ENCODE measurements around the gene USP36.
"Not testable (repeated sequence)": the region's sequence is repeated elsewhere in the genome, so short reads cannot be mapped to it uniquely, and the experiment has no call there.

Gene USP36

DNA sequence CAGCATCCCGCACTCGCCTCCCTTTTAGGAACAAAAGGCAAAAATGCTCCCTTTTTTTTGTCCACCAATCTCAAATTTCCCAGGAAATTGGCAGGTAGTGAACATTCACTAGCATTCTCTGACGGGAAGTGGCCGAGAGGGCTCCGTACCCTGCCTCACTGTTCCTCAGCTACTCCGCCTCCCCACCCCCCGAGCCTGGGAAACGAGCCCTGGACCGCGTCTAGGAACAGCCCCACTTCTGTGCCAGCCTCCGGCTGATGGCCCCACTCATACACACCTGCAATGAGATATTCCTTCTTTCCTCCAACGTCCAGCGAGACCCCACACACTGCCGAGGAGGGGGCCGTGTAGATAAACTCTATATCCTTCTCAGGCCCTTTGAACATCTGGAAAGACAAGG, 30.0 kb upstream of the USP36 start:
- DNase-seq, result no peak

DNA sequence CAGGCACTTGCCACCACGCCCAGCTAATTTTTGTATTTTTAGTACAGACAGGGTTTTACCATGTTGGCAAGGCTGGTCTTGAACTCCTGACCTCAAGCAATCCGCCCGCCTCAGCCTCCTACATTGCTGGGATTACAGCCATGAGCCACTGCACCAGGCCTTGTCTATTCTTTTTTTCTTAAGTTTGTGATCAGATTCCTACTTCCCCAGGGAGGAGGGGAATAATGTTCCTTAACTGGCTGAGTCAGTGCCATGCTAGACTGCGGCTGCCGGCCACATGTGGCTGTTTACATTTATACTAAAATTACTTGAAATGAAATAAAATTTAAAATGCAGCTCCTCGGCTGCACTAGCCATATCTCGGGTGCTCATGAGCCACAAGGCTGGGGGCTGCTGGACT, 27.8 kb upstream of the USP36 start:
- peak; percentile 82 for DNase-seq

DNA sequence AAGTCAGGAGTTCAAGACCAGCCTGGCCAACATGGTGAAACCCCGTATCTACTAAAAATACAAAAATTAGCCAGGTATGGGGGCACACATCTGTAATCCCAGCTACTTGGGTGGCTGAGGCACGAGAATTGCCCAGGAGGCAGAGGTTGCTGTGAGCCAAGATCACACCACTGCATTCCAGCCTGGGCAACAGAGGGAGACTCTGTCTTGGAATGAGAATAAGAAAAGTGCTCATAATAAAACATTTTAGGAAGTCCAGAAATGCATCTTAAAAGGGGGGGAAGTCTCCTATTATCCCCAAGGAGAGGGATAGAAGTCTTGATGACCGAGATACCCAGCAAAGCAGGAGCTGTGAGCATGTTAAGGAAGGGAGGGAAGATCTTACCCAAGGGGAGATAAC, 26.4 kb upstream of the USP36 start:
- not testable (repeated sequence) for DNase-seq

DNA sequence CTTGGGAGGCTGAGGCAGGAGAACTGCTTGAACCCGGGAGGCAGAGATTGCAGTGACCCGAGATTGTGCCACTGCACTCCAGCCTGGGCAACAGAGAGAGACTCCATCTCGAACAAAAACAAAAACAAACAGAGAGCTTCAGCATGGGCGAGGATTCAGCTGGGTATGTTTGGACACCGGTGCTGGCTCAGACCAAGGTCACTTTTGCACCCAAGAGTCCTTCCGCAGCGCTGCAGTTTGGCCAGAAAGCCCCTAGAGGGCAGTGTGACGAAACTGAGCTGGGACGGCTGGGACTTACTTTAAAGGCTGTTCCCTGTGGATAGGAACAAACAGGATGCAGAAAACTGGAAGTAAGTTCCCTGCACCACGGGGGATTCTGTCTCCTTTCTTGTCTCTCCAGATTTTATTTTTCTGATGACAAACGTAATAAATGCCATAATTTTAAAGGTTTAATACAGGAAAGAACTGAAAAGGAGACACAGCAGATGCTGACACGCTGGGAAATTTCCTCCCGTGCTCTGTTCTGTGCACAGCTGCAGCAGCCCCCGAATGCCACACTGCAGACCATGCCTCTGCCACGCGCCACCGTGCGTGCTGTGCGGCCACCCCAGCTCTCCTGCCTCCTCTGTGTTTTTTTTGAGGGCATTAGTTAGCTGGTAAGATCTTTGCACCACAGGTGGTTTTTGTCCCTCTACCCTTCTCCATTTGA, 25.2 kb upstream of the USP36 start:
- peak; percentile 74 for DNase-seq

DNA sequence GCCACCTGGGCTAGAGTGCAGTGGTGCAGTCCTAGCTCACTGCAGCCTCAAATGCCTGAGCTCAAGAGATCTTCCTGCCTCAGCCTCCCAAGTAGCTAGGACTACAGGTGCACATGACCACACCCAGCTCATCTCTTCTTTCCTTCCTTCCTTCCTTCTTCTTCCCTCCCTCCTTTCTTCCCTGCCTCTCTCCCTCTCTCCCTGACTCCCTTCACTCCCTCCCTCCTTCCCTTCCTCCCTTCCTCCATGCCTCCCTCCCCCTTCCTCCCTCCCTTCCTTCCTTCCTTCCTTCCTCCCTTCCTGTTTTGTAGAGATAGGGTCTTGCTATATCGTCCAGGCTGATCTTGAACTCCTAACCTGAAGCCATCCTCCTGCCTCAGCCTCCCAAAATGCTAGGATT, 23.5 kb upstream of the USP36 start:
- no peak for DNase-seq

DNA sequence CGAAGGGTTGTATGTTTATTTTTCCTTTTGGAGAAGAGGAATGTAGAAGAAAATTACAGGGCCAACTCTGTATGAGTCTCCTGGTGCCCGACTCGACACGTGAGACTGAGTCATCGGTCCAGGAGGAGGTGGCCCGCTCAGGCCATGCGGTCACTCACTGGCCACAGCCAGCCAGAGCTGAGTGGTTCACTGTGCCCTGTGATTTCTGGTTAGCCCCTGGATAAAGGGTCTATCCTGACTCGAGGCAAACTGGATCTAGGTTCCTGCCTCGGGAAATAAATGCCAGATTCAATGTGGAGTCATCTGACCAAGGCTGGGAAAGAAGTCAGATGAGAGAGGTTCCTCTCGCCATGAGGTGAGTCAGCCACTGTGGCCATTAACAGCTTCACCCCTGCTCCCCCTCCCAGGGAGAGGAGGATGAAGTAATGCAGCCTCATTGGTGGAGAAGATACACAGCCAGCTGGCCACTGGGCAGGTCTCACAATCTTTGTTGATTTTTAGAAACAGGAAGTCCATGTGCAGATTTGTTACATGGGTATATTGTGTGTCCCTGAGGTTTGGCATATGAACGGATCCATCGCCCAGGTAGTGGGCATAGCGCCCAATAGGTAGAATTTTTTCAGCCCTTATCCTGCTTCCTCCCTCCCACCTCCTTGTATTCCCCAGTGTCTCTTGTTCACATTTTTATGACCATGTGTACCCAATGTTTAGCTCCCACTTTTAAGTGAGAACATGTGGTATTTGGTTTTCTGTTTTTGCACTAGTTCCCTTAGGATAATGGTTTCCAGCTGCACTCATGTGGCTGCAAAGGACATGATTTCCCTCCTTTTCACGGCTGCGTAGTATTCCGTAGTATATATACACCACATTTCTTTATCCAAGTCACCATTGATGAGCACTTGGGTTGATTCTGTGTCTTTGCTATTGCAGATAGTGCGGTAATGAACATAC, 21.7 kb upstream of the USP36 start:
- peak; percentile 98 for DNase-seq

DNA sequence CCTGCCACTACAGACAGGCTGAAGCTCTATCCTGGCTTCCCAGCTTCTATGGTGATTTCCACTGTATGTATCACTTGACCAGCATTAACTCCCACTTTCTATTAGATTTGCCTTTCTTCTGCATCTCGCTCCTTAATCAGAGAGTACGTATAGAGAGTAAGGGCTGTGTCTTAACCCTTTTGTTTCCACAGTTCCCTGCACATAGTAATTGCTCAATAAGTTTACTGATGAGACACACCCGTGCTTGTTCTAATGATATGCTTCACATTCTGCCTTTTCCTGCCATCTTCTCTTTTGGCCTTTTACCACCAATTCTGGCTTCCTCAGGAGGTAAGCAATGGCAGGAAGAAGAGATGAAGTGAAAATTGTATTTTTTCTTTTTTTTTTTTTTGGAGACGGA, 20.6 kb upstream of the USP36 start:
- no peak for DNase-seq

DNA sequence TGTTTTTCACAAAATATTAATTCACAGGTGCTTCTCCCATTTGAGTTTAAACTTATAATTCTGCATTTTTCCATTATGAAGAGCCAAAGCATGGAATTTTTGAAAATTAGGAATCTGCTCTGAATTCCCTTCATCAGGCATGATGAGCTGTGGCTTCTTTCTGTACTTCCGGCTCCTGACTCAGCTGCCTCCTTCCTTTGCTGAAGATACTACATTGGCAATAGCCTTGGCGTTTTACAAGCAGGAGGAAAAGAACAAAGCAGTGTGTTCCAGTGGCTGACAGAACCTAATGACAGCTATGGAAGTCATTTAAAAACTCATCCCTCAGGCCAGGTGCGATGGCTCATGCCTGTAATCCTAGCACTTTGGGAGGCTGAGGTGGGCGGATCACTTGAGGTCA, 18.4 kb upstream of the USP36 start:
- no peak for DNase-seq

DNA sequence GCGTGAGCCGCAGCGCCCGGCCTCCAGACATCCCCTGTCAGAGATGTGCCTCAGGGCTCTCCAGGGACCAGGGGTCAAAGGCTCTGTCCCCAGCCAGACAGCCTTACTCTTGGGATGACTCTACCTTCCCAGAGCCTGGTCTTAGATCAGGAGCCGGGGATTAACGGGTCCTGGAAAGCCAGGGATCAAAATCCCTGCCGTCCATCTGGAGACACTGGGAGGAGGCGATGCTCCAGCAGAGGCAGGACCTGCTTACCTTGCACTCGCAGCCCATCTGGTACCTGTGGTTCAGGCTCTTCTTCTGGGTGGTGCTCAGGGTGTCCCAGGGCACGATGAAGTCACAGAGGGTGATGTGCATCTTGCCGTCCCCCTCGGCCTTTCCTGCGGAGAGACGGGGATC, 16.7 kb upstream of the USP36 start:
- no peak for DNase-seq

DNA sequence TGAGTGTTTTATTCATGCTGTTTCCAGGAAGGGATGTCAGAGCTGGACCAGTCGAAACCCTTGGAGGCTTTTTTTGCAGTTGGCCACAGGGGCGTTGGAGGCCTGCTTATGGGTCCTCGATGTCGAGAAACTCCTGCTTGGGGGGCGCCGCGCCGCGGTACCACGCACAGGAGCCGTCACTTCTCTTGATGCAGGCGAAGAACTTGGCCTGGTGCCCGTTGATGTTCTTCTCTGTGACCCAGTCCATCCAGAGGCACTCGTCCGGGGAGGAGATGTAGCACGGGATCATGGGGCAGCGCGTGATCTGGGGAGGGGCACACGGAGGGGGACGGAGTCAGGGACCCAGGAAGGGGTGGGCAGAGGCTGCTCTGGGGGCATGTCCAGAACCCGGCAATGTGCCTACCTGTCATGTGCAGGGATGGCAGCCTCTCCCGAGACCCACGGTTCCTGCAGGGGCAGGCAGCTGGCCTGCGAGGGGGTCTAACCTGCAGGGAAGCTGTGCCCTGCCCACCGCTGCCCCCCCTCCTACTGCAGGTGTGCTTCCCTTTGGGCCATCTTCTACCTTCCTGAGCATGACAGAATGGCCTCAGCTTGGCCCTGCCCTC, 15.0 kb upstream of the USP36 start:
- no peak for DNase-seq

DNA sequence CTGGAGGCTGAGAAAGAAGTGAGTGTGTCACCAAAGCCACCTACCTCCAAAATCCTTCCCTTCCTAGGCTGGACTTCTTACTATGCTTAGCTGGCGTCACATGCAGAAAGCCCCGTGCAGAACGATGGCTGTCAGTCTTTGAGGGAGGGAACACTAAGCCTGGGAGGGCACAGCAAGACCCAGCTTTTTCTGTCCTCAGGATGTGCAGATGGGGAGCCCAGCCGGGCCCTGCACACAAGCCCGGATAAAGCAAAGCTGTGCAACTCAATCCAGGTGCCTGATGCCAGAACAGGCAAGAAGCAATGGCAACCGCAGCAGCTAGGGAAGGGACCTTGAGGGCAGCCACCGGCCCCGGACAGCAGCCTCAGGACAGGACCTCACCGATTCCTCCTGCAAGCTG, 13.9 kb upstream of the USP36 start:
- DNase-seq, result no peak

DNA sequence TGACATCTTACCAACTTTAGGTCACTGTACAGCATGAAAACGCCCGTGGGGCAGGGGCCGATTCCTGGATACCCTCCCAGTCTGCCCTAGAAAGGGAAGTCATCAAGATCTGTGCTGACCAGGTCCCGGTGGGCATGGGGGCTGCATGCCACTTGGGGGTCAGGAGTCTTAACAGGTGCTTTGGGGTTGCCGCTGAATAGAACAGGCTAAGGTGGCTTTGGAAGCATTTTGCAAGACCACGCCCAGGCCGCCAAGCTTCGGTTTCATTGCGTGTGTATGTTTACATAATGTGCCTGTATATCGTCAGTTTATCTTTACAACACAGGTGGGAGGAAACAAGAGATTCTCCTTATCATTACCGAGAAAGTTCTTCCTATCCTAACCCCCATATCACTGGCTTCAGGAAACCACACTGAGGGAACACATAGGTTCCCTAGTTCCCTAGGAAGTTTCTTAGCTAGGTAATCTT, 13.3 kb upstream of the USP36 start:
- no peak for DNase-seq

DNA sequence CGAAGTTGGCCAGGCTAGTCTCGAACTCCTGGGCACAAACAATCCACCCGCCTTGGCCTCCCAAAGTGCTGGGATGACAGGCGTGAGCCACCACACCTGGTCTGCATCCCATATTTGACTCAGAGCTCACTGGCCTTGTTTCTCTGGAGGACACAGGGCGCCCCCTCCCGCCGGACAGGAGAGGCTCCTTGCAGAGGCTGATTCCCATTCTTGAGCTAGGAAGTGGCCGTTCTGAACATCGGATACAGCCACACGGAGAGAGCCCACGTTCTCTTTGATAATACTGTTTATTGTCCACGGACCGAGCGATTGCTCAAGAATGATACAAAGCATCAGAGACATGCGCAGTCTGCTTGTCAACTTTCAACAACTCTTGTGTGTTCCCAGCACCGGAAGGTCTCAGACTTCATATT, 12.1 kb upstream of the USP36 start:
- no peak for DNase-seq

DNA sequence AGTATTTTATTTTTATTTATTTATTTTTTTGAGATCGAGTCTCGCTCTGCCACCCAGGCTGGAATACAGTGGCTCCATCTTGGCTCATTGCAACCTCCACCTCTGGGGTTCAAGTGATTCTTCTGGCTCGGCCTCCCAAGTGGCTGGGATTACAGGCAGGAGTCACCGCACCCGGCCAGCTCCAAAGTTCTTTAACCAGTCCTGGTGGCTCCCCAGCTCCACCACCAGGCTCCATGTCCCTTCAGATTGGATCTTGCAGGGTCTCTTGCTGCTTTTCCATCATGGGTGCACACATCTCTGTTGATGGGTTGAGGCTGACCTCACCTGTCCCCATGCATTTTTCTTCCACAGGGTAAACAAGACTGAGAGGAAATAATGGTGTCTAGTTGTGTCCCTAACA, 8.4 kb upstream of the USP36 start:
- no peak for DNase-seq

DNA sequence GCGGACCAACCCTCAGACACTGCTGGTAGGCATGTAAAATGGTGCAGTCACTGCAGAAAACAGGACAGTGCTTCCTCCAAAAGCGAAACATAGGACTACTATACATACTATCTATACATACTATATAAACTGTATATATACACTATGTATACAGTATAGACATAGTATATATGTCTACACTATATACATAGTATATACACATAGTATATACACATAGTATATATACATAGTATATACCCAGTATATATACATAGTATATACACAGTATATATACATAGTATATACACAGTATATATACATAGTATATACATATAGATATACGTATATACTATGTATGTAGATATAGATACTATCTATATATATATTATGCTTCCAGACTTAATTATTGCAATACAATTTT, 6.4 kb upstream of the USP36 start:
- DNase-seq, result no peak

DNA sequence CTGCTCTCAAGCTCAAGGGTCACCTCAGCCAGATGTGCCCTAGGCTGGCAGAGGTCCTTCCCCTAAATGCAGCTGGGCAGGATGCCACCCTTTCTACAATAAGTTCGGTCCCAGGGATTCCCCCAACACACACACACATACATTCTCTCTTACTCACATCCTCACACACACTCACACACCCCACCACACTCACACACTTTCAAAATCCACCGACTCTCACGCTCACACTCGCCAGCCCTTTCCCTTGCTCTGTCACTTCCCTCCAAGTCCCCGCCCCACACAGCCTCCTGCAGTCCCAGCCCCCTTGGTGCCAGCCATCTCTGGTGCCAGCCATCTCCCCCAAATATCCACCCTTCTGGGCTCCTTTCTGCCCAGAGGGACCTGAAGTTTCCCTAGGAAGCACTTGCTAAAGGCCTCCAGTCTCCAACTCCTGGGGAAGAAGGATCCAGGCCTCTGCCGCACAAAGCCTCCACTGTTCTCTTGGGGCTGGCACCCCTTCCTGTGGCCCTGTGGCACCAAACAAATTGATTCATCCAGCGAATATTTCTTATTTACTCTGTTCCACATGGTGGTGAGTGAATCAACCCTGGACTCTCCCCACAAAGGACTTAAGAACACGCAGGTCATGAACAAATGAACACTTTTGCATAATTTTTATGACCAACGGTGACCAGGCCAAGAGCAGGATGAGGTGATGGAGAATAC, 3.8 kb upstream of the USP36 start:
- DNase-seq, result peak; percentile 15

DNA sequence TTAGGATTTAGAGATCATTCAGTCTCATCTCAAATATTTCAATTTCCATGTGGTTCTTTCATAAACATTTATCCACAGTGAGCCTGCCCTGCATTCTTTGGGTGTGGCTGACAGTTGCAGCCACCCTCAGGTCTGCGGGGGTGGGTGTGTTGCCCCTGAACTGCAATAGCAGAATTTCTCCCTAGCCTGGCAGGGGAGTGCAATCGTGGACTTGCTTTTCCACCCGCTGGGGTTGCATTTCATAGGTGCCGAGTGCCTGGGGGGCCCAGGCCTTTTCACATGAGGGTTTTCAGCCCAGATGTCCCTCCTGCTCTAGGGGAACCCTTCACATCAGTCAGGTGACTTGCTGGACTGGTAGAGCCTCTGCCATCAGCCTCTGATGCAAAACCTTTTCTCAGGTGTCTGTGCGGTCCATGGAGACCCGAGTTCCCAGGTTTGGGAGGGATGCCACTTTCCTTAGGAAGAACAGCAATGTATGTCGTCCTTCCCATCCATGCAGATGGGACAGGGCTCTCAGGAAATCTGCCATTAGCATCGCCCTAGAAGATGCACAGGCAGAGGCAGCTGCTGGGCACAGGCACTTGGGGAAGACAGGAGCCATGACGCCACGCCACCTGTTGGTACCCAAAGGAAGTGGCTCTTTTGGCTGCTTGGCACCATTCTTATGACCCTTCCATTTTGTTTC, 2.4 kb upstream of the USP36 start:
- DNase-seq, result peak; percentile 31

DNA sequence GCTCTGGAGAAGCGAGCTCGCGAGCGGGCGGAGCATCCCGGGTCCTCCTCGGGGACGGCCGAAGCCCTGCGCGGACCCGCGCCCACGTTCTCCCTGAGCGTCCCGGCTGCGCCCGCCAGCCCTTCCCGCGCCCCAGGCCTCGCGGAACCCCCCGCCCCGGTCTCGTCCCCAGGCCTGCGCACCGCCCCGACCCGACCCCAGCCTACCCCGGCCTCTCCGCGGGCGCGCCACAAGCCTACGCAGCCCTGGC, 159 bp downstream of the USP36 start:
- no peak for DNase-seq

DNA sequence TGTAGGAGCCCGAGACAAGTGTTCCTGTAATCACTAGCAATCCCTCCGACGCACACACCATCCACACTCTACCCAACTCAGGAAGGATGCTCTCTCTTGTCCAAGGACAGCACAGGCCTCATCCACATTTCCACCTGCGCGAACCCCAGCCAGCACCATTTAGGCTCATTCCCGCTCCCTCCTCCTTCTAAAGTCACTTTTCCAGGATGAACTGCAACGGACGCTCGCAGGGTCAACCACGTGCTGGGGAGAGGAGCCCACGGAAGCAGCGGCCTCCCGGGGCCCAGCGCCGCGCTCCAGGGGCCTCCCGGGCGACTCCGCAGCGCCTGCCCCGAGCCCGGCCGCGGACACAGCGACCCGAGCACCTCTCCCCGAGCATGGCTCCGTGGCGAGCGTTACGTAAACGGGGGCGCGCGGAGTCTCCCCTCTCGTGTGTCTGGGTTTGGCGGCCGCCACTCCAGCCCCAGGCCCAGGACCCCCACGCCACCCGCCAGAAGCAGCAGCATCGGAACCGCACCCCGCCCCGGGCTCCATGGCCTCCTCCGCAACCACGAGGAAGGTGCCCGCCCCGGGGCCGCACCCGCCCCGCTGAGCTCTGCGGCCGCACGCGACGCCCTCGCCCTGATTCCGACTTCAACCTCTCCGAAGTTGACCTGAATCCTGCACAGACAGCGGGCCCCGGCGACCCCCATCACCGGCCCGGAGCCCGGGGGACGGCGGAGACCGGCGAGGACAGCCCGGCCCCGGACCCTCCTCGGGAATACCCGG, 668 bp downstream of the USP36 start:
- peak; percentile 18 for DNase-seq

DNA sequence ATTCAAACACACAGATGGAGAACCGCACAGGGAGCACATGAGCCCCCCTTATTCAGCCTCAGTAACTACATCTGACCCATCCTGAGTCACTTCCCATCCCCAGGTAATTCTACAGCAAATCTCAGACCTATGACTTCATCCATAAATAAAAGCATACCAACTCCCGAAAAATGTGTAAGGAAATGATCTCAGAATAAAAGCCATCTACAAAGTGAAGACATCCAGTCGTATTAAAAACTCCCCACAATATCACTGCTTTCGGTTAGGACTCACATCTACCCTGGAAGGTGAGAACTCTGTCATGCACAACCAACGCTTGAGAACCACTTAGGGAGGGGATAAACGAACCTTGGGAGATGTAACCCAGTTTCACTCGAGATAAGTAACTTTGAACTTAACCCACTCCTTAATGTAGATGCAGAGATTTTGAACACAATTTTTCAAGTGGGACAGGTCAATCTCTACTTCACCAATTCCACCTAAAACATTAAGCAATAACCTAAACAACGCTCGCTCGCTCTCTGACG, 1.3 kb downstream of the USP36 start:
- DNase-seq, result peak; percentile 37

DNA sequence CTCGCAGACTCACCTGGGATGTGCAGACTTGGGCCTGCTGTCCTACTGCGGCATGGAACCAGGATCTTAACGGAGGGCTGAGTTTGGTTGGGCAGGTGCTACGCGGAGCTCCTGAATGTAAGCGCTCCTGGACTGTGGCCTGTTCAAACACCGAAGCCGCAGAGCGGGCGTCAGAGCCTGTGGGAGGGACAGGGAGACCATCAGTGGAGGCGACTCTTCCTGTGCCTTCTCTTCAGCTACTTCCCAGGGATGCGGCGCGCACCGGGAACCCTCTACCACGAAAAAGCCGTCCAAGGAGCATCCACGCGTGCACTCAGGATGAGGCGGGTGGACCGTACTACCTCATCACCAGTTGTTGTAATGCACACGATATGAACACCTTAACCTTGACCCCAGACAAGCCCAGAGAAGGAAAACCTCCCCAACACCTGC, 2.0 kb downstream of the USP36 start:
- DNase-seq, result no peak

Data from fibroblast of skin of back (primary cell).